ENCODE results near the gene ACP7.

GRCh38 chr19:39047073-39047472 lies 37.1 kb upstream of the ACP7 start:
- TF ChIP-seq, protein P1, sequence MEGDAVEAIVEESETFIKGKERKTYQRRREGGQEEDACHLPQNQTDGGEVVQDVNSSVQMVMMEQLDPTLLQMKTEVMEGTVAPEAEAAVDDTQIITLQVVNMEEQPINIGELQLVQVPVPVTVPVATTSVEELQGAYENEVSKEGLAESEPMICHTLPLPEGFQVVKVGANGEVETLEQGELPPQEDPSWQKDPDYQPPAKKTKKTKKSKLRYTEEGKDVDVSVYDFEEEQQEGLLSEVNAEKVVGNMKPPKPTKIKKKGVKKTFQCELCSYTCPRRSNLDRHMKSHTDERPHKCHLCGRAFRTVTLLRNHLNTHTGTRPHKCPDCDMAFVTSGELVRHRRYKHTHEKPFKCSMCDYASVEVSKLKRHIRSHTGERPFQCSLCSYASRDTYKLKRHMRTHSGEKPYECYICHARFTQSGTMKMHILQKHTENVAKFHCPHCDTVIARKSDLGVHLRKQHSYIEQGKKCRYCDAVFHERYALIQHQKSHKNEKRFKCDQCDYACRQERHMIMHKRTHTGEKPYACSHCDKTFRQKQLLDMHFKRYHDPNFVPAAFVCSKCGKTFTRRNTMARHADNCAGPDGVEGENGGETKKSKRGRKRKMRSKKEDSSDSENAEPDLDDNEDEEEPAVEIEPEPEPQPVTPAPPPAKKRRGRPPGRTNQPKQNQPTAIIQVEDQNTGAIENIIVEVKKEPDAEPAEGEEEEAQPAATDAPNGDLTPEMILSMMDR (IDR thresholded peaks at IDR 0.05), result no peak
- TF ChIP-seq POLR2A (IDR thresholded peaks at IDR 0.05; ENCODE audit: low read depth), result no peak

Data from esophagus muscularis mucosa (tissue), 3 donors.